ENCODE measurements around the gene ZNF107. TPM values are rescaled to one million over a fixed set of nuclear protein-coding genes. Genes with fewer than 3 reads are reported as not detected.

The ZNF107 gene
- total and polyA plus RNA-seq, 2 of the 13 experiments (the other 11 are each of a cell fraction or from before 2014, with no cell fraction given): 2.5 to 5.4 TPM

- TF ChIP-seq HNRNPLL (IDR thresholded peaks at IDR 0.05; ENCODE audit: low read depth, low read length, poor library complexity, severe bottlenecking) (no peak), FOSL2 (CRISPR knock-in tag; IDR thresholded peaks at IDR 0.05) (peak; percentile 41; the same call in 1 of the 2 replicates), ZNF275 (CRISPR knock-in tag; IDR thresholded peaks at IDR 0.05; ENCODE audit: borderline replicate concordance) (no peak), MZF1 (CRISPR knock-in tag; IDR thresholded peaks at IDR 0.05; ENCODE audit: borderline replicate concordance) (no peak), PAXIP1 (CRISPR knock-in tag; conservative IDR thresholded peaks at IDR 0.05) (peak; percentile 57; the same call in 1 of the 2 replicates), NCOA2 (CRISPR knock-in tag; IDR thresholded peaks at IDR 0.05) (peak; percentile 73), ZNF326 (CRISPR knock-in tag; IDR thresholded peaks at IDR 0.05; ENCODE audit: borderline replicate concordance) (no peak), ZNF790 (CRISPR knock-in tag; IDR thresholded peaks at IDR 0.05; ENCODE audit: borderline replicate concordance) (no peak), ZNF777 (CRISPR knock-in tag; IDR thresholded peaks at IDR 0.05) (no peak), SMARCE1 (IDR thresholded peaks at IDR 0.05; ENCODE audit: borderline replicate concordance) (no peak), ISL2 (CRISPR knock-in tag; IDR thresholded peaks at IDR 0.05) (0 out of 2 replicates have a peak, but pooled peaks have one; percentile 37), AHDC1 (CRISPR knock-in tag; IDR thresholded peaks at IDR 0.05; ENCODE audit: borderline replicate concordance) (0 out of 2 replicates have a peak, but pooled peaks have one; percentile 12), ZNF792 (CRISPR knock-in tag; IDR thresholded peaks at IDR 0.05) (no peak), ZNF414 (CRISPR knock-in tag; IDR thresholded peaks at IDR 0.05) (no peak), EP300 (IDR thresholded peaks at IDR 0.05; ENCODE audit: low read depth in 2 of 2, low read length in 2 of 2) (peak in 1 of 2 experiments; percentile 67; a peak in 2 of 4 replicates), EP300 (CRISPR knock-in tag; IDR thresholded peaks at IDR 0.05; ENCODE audit: borderline replicate concordance) (peak; percentile 48; the same call in 1 of the 2 replicates), ZNF549 (CRISPR knock-in tag; IDR thresholded peaks at IDR 0.05) (no peak), ZNF556 (CRISPR knock-in tag; IDR thresholded peaks at IDR 0.05; ENCODE audit: borderline replicate concordance) (no peak), KAT7 (CRISPR knock-in tag; IDR thresholded peaks at IDR 0.05; ENCODE audit: borderline replicate concordance) (no peak)
Measured at GRCh38 chr7:64686493-64687184, 20.7 kb downstream of the ZNF107 start (continued).
